GM18907 (cell line): Measurements from ENCODE around the gene LIMS3.
A peak's percentile ranks its signal among the peaks of the same experiment; 100 is the strongest.
"Not testable (repeated sequence)": the region's sequence is repeated elsewhere in the genome, so short reads cannot be mapped to it uniquely, and the experiment has no call there.

Experiments
- ATAC-seq: cut with Tn5 transposase; IDR thresholded peaks from one replicate; pipeline ENCODE4 v1.9.1; 2021; ENCODE audit warnings: mild to moderate bottlenecking, moderate library complexity; ENCODE audit not compliant: unreplicated experiment

Gene LIMS3

GRCh38 chr2:109898462-109899336 is at the start of gene LIMS3:
Gene LIMS3, plus strand, starts transcription at chr2:109898688. Its CDS starts 41 bp downstream, at chr2:109898729.
- ATAC-seq: not testable (repeated sequence)

GRCh38 chr2:109871129-109871751 is 27.2 kb upstream of the LIMS3 start:
- peak; percentile 90 for ATAC-seq

GRCh38 chr2:109876625-109877024 is 21.9 kb upstream of the LIMS3 start:
- not testable (repeated sequence) for ATAC-seq

GRCh38 chr2:109882112-109882511 is 16.4 kb upstream of the LIMS3 start:
- ATAC-seq: not testable (repeated sequence)

- ATAC-seq: not testable (repeated sequence)
These were observed 10.1 kb upstream of the LIMS3 start for GRCh38 chr2:109888414-109888813.

- not testable (repeated sequence) for ATAC-seq
These were observed 8.6 kb upstream of the LIMS3 start for GRCh38 chr2:109889909-109890308.

GRCh38 chr2:109891024-109891423 is 7.5 kb upstream of the LIMS3 start:
- ATAC-seq: not testable (repeated sequence)

GRCh38 chr2:109893736-109894135 is 4.8 kb upstream of the LIMS3 start:
- ATAC-seq: not testable (repeated sequence)

GRCh38 chr2:109894141-109894540 is 4.3 kb upstream of the LIMS3 start:
- not testable (repeated sequence) for ATAC-seq

GRCh38 chr2:109895090-109895869 is 3.2 kb upstream of the LIMS3 start:
- ATAC-seq: not testable (repeated sequence)

GRCh38 chr2:109896212-109896611 is 2.3 kb upstream of the LIMS3 start:
- peak; percentile 98 for ATAC-seq

GRCh38 chr2:109897769-109898461 is 573 bp upstream of the LIMS3 start:
- not testable (repeated sequence) for ATAC-seq

- ATAC-seq: peak; percentile 86
These were observed 7.3 kb downstream of the LIMS3 start for GRCh38 chr2:109905796-109906195.

GRCh38 chr2:109908626-109909025 is 10.1 kb downstream of the LIMS3 start:
- not testable (repeated sequence) for ATAC-seq

- not testable (repeated sequence) for ATAC-seq
These were observed 12.3 kb downstream of the LIMS3 start for GRCh38 chr2:109910789-109911188.

GRCh38 chr2:109913911-109914310 is 15.4 kb downstream of the LIMS3 start:
- ATAC-seq: not testable (repeated sequence)

- not testable (repeated sequence) for ATAC-seq
These were observed 16.1 kb downstream of the LIMS3 start for GRCh38 chr2:109914552-109914951.

GRCh38 chr2:109915830-109916229 is 17.3 kb downstream of the LIMS3 start:
- not testable (repeated sequence) for ATAC-seq

- not testable (repeated sequence) for ATAC-seq
These were observed 21.7 kb downstream of the LIMS3 start for GRCh38 chr2:109920162-109920561.
